Fibroblast of skin of scalp (primary cell): ENCODE measurements around the gene NAPA. TPM values are rescaled to one million over a fixed set of nuclear protein-coding genes. Genes with fewer than 3 reads are reported as not detected.

Experiments used
- DNase-seq: peaks from one replicate; pipeline ENCODE4 v3.0.0-alpha.2; 2013
- polyA plus RNA-seq, 2 experiments: library from polyadenylated mRNA; unstranded; fragments of 120-200 nt; gene quantifications; one replicate each; pipeline ENCODE4 v1.2.1, GENCODE V29; 2013; ENCODE audit not compliant: insufficient read length in 2 of 2

NAPA gene
- polyA plus RNA-seq (2013, experiment 1 of 2; ENCODE audit: insufficient read length): 179 TPM
- polyA plus RNA-seq (2013, experiment 2 of 2; ENCODE audit: insufficient read length): 167 TPM

DNA sequence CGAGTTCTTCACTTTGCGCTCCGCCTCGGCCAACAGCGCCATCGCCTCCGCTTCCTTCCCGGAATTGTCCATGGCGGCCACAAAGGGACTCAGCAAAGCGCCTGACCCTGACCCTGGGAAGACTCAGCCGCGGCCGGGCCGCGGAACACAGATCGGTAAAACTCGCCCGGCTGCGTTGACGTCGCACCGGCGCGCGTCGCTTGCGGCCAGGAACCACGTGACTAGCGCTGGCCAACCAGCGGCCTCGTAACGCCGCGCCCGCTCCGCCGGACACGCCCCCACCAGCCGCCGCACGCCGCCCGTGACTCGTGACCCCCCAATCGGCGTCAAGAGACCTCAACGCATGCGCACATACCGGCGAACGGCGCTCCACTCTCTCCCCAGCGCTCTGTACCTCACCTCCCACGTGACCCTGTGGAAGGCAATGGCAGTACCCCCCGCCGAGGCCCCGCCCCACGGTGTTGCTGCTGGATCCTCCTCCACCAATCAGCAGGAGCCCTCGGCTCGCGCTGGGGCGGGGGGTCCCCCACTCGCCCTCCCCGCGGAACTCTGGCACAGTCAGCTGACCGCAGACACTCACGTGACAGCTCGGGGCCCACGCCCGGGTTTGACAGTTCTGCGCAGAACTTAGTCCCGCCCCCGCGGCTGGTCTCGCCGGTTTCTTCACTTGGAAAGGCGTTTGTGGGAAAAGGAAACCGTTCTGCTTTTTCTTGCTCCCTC is at the start of gene NAPA:
Gene NAPA (minus strand): TSS at position 195 of the 720 bp plus-strand sequence. CDS start 123 bp downstream, at position 72.
- DNase-seq: peak; percentile 100

DNA sequence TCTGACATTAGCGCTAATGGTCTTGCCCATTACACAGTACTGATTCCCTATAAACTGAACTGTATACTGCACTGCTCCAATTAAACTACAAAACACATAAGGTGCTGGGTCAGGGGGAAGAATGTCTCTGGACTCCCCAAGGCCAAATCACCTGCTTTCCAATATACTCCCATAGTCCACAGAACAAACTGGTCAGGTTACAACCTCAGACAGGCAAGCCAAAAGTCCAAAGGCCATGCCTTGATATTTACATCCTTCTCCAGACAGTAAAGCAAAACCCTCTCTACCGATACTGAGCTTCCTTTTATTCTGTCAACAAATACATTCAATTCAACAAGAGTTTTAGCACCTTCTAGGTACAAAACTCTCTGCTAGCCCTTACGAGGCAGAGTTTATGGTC is 49.2 kb upstream of the NAPA start:
- DNase-seq: no peak

DNA sequence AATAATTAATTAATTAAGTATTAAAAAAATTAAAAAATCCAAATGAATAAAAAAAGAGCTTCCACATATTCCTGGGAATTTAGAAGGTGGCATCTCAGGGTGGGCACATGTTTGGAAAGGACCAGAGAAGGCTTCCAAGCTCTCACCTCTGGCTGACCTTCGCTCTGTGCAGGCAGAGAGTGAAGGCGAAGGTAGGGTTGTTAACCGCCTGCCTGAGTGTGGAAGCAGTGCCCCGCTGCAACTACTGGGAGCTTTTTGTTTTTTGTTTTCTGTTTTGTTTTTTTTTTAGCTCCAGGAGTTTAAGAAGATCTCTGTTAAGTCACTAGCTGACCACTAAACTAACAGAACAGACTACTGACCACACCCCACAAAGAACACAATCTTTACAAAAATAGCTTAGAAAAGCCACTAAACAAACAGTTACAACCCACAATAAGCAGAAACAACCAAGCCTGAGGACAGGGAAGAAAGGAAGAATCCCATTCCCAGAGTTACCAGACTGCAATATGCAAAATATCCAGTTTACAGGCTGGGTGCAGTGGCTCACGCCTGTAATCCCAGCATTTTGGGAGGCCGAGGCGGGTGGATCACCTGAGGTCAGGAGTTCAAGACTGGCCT is 46.7 kb upstream of the NAPA start:
- no peak for DNase-seq

DNA sequence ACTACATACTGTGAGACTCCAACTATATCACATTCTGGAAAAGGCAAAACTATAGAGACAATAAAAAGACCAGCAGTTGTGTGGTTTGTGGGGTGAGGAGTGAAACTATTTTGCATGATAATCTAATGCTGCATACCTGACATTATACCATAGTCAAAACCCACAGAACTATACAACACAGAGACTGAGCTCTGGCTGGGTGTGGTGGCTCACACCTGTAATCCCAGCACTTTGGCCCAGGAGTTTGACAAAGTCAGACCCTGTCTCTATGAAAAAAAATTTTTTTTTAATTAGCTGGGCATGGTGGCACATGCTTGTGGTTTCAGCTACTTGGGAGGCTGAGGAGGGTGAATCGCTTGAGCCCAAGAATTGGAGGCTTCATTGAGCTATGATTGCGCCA is 46.1 kb upstream of the NAPA start:
- no peak for DNase-seq

DNA sequence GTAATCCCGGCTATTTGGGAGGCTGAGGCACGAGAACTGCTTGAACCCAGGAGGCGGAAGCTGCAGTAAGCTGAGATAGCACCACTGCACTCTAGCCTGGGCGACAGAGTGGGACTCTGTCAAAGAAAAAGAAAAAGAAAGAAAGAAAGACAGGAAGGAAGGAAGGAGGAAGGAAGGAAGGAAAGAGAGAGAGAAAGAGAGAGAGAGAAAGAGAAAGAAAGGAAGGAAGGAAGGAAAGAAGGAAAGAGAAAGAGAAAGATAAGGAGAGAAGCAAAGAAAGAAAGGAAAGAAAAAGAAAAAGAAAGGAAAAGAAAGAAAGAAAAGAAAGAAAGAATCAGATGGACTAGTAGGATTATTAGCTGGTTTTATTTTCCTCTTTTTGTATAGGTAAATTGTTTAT is 35.3 kb upstream of the NAPA start:
- no peak for DNase-seq

DNA sequence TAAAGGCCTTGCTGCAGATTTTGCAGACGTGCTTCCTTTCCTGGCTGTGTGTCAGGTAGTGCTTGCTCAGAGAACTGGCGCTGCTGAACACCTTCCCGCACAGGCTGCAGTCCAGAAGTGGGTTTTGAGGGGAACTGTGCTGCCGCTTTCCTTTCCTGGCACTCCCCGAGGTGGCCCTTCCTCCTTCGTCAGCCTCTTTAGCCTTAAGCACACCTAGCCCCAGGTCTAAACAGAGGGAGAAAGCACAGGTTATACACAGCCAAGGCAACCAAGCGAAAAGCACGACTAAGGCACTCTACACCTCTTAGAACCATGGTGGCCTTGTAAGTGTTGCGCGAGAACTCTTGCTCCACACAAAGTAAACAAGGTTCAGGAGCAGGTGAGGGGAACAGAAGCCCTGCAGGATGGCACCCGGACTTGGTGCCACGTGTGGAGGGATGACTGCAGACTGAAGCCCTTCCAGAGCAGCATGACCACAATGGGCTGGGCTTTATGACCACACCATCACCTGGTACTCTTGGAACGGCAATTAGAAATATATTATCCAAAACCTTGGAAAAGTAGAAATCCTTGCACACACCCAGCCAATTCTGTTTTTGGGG is 34.5 kb upstream of the NAPA start:
- DNase-seq: no peak

DNA sequence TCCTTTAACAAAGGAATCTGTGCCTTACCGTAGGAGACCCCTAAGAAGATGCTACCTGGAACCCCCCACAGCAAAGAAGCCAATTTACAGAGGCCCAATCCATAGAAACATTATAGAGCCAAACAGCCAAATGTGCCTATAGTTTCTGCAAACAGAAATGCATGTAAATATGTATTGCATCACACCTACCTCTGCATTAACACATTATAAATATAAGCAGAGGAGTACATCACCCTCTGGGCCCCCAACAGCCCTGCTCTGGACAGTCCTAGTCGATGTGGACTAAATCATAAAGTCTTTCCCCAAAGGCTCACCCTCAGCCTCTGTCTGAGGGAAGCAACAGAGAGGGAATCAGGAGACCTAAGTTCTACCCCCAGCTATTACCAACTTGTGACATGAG is 32.3 kb upstream of the NAPA start:
- no peak for DNase-seq

DNA sequence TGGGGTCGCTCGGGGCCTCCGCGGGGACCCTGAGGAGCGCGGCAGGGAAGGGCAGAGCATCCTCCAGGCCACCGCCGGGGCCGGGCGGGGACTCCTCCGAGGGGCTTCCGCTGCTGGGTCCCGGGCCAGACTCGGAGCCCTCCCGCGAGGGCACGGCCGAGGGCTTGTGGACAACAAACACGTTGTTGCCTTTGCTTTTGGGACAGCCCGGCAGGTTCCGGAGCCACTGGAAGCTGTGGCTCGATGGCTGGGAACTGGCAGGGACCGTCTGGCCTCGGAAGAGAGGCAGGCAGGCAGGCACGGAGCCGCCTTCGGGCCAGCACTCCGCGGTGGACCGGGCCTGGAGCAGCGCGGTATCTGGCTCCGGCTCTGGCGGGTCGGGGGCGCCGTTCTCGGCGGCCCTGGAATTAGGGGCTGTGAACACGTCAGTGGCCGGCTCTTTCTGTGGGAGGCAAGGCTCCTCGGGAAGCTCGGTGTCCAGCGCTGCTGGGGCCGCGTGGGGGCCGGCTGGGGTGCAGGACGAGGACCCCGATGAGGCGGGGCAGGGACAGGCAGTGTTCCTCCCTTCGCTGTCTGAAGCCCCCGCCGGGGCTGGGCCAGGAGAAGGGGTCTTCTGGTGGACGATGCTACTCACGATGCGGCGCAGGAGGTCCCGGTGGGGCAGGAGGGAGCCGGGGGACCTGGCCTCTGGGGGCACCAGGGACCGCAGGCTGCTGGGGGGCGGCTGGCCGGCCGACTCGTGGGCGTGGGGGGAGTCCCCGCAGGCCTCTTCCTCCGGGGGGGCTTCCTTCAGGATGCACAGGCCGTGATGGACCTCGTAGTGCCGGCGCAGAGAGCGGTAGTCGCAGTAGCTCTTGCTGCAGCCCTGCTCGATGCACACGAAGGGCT is 30.4 kb upstream of the NAPA start:
- no peak for DNase-seq

DNA sequence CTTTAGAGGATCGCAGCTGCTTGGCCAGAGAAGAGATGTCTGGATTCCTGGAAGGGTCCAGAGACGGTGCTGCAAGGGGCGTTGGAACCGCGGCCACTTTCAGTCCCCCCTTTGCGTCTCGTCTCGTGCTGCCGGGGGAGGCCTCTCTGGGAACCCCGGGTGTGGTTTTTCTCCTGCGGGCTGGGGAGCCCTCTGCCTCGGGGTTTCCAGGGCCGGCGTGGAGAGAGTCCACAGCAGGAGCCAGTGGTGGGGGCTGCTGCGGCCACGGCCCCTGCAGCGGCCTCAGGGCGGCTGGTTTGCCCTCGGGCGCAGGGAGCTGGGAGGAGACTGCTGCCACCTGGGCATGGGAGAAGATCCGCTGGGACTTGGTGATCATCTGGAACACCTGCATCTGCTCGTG is 29.6 kb upstream of the NAPA start:
- DNase-seq: no peak

DNA sequence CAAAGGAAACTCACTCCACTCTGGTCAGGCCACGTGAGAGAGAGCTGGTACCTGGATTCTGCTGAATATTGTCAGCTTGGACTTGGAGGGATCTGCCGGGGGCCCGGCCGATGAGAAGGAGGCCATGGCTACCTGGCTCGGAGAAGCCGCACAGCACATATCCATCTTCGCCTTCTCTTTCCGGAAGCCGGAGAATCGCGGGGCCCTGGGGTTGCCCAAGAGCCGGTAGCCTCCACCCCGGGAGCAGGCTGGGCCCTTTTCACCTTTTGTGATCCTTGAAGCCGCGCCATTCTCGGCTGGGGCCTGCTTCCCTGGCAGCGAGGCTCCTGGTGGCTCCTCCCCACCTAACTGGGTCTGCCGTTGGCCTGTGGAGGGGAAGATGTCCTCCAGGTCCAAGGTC is 29.2 kb upstream of the NAPA start:
- no peak for DNase-seq

DNA sequence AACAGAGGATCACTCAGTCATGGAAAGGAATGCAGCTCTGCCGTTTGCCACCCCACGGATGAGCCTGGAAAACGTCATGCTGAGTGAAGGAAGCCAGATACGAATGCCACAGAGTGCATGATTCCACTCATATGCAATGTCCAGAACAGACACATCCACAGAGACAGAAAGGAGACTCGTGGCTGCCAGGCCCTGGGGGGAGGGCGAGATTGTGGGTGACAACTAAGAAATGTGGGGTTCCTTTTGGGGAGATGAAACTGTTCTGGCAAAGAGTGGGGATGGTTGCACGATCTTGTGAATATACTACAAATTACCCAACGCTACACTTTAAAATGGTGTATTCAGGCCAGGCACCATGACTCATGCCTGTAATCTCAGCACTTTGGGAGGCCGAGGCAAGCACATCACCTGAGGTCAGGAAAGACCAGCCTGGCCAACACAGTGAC is 27.2 kb upstream of the NAPA start:
- DNase-seq: peak; percentile 47

DNA sequence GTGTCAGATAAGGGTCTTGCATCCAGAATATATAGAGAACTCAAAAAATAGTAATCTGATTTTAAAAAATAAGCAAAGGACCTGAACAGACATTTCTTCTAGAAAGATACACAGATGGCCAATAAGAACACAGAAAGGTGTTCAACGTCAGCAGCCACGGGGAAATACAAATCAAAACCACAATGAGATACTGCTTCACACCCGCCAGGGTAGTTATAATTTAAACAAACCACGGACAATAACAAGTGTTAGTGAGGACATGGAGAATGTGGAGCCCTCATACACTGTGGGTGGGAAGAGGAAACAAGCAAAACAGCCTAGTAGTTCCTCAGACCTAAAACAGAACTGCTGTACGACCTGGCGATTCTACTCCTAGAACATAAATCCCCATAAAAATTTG is 26.7 kb upstream of the NAPA start:
- no peak for DNase-seq

DNA sequence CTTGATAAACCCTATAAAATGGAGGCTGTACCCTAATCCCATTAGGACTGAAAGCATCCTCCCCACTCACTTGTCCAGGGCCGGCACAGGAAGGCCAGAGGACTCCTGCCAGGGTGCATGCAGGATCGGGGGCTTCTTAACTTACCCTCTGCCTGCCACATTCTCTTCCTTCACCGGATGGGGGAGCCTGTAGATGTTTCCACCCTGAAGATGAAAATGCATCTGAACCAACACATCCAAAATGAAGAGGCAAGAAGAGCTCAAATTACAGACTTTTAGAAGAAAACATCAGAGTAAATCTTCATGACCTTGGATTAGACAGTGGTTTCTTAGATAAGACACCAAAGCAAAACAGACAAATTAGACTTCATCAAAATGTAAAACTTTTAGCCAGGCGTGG is 25.9 kb upstream of the NAPA start:
- DNase-seq: peak; percentile 59

DNA sequence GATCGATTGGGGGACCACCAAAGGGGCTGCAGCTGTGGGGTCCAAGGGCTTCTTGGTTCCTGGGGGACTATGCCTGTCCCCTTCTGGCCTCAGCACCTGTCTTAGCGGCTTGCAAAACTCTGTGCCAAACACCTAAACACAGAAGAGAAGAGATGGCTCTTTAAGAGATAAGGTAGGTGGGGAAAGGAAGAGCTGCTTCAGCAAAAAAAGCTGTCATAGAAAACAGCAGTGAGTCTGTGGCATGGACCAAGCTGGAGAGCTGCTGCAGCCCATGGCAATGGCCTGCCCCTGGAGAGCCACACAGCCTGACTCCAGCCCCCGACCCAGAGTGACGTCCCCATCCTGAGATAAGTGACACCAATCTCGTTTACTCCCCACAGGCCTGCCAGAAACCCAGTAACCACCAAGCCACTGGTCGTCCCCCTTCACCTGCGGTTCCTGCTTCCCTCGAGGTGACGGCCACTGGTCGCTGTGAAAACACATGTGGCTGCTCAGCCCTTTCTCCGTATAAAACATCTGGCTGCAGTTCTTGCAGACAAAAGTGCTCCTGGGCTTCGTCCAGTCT is 25.0 kb upstream of the NAPA start:
- DNase-seq: no peak

DNA sequence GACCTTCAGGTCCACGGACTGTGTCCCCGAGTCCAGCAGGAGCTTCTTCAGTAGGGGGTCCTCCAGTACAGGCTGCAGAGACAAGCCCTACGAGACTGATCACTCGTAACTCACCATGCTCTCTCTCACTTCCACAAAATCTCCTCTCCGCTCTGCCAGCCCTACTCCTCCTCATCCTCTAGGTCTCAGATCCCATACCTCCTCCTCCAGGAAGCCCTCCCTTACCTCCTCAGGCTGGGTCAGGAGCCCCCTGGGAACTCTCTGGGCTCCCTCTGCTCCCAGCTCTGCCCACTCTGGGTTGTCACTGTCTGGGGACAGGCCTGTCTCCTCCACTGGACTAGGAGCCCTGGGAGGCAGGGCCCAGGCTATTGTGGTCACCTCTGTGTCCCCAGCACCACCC is 23.9 kb upstream of the NAPA start:
- DNase-seq: no peak

DNA sequence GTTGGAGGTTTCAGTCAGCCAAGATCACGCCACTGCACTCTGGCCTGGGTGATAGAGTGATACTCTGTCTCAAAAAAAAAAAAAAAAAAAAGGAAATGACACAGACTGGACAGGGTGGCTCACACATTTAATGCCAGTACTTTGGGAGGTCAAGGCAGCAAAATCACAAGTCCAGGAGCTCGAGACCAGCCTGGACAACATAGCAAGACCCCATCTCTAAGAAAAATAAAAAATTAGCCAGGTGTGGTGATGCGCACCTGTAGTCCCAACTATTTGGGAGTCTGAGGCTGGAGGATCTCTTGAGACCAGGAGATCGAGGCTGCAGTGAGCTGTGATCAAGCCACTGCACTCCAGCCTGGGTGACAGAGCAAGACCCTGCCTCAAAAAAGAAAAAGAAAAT is 22.6 kb upstream of the NAPA start:
- DNase-seq: no peak

DNA sequence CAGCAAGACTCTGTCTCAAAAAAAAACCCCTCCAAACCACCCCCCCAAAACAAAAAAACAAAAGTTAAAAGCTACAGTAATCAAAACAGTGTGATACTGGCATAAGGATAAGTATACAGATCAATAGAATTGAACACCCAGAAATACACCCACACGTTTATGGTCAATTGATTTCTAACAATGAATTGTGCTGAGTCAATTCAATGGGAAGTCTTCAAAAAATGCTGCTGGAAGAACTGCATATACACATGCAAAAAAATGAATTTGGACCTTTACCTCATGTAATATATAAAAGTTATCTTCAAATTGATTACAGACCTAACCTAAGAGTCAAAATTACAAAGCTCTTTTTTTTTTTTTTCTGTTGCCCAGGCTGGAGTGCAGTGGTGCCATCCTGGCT is 19.8 kb upstream of the NAPA start:
- no peak for DNase-seq

DNA sequence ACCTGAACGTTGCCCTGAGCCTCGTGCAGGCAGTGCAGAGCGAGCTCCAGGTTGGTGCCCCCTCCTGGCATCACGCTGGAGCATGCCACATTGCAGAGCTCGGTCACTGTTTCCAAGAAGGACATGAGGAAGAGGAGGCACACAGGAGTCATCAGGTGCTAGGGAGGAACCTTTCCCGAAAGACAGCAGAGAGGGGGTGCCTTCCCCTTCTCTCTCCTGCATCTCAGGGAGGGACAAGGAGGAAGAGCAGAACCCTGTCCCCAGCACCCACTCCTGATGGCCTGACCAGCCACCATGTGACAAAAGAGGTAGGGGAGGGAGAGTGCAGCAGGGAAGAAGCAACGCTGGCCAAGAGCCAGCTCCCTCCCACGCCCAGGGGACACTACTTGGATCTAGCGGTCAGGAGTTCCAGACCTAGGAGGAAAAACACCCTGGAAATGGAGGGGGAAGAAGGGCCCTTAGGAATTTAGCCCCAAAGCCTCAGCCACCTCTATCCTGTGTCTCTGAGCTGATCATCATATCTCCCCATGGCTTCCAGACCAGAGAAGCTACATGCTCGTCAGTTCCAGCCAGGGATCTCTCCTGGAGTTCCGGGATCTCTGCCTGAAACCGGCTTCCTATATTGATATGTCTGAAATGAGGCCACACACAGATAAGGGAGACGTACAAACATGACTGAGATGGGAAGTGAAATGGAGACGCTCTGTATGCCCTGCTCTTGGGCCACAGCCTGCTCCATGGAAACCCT is 17.0 kb upstream of the NAPA start:
- no peak for DNase-seq

DNA sequence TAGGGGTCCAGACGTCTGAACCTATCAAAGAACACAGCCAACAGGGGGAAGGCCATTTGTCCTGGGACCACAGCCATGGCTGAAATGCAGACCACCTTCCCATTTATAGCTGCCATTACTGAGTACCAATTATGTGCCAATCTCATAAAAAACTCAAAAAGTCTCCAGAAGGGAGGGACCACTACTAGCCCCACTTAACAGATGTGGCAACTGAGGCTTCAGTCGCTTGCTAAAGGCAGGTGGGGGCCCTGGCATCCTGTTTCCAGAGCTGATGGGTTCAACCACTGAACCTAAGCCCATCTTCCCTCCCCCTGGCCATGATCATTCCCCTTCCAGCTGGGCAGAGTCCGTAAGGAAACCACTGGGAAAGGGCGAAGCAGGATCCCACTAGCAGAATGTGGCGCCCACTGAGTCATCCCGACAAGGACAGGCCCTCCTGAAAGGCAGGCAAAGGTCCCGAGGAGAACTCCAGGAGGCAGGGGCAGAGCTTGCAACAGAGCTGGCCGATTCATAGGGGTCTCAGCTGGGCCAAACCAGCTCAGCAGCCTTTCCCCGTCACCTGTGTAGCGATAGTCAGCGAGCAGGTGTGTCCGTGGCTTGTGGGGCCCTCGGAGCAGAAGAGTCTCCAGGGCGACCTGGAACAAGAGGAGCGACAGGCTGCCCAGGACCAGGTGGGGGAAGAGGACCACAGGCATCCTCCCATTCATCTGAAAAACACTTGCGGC is 14.3 kb upstream of the NAPA start:
- DNase-seq: no peak

DNA sequence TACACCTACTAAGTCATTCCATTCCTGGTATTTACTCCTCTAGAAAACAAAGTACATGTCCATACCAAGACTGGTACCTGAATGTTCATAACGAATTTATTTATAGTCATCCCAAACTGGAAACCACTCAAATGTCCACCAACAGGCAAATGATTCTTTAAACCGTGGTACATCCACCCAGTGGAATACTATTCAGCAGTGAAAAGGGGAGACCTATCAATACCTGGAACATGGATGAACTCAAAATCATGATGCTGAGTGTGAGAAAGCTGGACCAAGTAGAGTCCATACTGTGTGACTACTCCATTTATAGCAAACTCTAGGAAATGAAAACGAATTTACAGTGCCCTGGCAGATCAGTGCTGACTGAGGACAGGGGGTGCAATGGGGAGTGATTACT is 11.9 kb upstream of the NAPA start:
- DNase-seq: no peak

DNA sequence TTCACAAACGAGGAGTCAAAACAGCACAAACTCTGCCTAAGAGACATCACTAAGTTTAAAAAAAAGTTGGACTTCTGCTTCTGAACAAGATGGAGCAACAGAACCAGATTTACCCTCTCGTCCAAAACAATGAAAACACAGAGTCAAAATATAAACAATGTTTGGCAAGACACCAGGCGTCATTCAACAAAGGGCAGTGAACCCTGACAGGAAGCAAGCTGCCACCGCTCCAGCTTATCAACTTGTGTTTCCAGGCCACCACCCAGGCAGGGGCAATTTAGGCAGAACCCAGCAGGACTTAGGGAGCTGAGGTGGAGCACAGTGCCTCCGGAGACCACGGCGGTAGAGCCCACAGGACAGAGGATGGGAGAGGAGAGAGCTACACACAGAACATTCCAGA is 8.6 kb upstream of the NAPA start:
- no peak for DNase-seq
